Measurements from ENCODE around the gene BACH1. TPM values are rescaled to one million over a fixed set of nuclear protein-coding genes. Genes with fewer than 3 reads are reported as not detected.

BACH1 gene
- total RNA-seq, 1 donor from 2014 or later = 93.8 TPM

DNA sequence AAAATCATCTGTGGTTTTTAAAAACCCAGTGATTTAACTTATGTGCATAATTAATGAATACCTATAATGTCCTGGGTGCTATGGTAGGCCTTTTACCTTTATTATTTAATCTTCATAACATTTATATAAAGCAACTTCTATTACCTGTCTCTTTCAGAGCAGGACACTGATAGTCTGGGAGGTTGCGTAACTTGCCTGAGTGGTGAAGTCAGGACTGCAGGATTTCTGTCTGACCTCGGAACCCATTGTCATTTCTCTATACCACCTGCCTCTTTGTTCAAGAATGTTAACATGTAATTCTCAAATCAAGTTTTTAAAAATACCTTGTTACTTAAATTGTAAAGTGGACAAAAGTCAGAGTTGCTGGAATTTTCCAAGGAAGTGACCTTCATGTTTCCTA, 41.0 kb upstream of the BACH1 start:
- peaks cover 19% of the 10 kb centered on the region for H3K9me3 Mint-ChIP-seq (ENCODE audit: unreplicated experiment)
- H3K27me3 Mint-ChIP-seq (ENCODE audit: unreplicated experiment) = no peaks in the 10 kb centered on the region
- H3K36me3 Mint-ChIP-seq (ENCODE audit: unreplicated experiment) = peaks cover 6% of the 10 kb centered on the region
- H3K27ac Mint-ChIP-seq (ENCODE audit: unreplicated experiment) = no peak overlapping the region
- H3K4me3 Mint-ChIP-seq (ENCODE audit: unreplicated experiment) = no peak overlapping the region
- H3K4me1 Mint-ChIP-seq (ENCODE audit: unreplicated experiment) = peaks cover 18% of the 10 kb centered on the region
- DNase-seq (ENCODE audit: extremely low spot score, unreplicated experiment) = no peak
- TF ChIP-seq, protein P1, sequence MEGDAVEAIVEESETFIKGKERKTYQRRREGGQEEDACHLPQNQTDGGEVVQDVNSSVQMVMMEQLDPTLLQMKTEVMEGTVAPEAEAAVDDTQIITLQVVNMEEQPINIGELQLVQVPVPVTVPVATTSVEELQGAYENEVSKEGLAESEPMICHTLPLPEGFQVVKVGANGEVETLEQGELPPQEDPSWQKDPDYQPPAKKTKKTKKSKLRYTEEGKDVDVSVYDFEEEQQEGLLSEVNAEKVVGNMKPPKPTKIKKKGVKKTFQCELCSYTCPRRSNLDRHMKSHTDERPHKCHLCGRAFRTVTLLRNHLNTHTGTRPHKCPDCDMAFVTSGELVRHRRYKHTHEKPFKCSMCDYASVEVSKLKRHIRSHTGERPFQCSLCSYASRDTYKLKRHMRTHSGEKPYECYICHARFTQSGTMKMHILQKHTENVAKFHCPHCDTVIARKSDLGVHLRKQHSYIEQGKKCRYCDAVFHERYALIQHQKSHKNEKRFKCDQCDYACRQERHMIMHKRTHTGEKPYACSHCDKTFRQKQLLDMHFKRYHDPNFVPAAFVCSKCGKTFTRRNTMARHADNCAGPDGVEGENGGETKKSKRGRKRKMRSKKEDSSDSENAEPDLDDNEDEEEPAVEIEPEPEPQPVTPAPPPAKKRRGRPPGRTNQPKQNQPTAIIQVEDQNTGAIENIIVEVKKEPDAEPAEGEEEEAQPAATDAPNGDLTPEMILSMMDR (IDR thresholded peaks at IDR 0.05) = no peak

DNA sequence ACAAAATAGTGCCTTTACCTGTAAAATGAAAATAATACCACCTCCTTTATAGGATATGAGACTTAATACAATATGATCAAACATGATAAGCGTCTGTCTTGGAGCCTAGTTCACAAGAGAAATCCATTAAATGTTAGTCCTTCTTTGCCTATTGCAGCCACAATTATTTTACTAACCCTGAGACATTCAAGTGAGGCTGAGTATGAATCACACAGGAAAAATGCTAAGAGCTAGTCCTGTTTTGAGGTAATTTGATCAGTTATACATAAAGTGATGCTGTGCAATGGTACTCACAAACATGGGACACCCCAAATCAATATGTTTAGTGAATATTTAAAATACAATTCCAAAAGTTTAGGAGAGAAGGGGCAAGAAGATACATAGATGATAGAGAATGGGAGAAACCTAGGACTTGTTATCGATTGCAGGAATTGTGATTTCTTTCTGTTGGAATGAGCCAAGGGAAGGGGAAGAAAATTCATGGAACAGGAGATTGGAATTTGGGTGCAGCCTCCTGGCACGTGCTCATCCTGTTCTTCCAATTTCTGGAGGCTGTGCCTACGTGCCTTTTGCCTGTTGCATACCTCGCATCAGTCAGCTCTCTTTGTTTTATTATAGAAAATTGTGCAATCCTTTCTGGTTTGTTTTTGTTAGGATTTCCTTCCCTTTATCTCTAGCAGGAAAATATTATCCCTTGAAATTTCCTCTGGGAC, 39.9 kb upstream of the BACH1 start:
- Mint-ChIP-seq H3K27me3 (ENCODE audit: unreplicated experiment) (no peaks in the 10 kb centered on the region), H3K4me1 (ENCODE audit: unreplicated experiment) (peaks cover 18% of the 10 kb centered on the region), H3K36me3 (ENCODE audit: unreplicated experiment) (peaks cover 2% of the 10 kb centered on the region), H3K4me3 (ENCODE audit: unreplicated experiment) (no peak overlapping the region), H3K27ac (ENCODE audit: unreplicated experiment) (peak overlapping the region; percentile 52), H3K9me3 (ENCODE audit: unreplicated experiment) (peaks cover 11% of the 10 kb centered on the region)
- DNase-seq (ENCODE audit: extremely low spot score, unreplicated experiment) = no peak
- TF ChIP-seq, protein P1 (IDR thresholded peaks at IDR 0.05) = no peak

DNA sequence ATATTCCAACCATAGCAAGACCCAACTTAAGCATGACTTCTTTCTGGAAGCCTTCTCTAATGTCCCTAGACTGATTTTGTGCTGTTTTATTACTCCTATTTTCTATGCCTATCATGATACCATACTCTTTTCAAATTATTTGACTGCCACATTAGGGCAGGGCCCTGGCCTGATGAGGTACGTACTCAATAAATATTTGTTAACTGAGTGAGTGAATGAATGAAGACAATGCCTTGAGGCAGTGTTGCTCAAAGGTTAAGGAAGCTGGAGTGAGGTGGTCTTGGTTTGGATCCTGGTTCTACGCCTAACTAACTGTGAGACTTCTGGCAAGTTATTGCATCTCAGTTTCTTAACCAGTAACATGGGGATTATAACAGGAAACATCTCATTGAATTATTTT, 38.3 kb upstream of the BACH1 start:
- Mint-ChIP-seq H3K4me1 (ENCODE audit: unreplicated experiment) (peaks cover 18% of the 10 kb centered on the region), H3K27ac (ENCODE audit: unreplicated experiment) (no peak overlapping the region), H3K4me3 (ENCODE audit: unreplicated experiment) (no peak overlapping the region), H3K9me3 (ENCODE audit: unreplicated experiment) (peaks cover 8% of the 10 kb centered on the region), H3K27me3 (ENCODE audit: unreplicated experiment) (no peaks in the 10 kb centered on the region), H3K36me3 (ENCODE audit: unreplicated experiment) (no peaks in the 10 kb centered on the region)
- TF ChIP-seq, protein P1 (IDR thresholded peaks at IDR 0.05) = no peak
- no peak for DNase-seq (ENCODE audit: extremely low spot score, unreplicated experiment)

DNA sequence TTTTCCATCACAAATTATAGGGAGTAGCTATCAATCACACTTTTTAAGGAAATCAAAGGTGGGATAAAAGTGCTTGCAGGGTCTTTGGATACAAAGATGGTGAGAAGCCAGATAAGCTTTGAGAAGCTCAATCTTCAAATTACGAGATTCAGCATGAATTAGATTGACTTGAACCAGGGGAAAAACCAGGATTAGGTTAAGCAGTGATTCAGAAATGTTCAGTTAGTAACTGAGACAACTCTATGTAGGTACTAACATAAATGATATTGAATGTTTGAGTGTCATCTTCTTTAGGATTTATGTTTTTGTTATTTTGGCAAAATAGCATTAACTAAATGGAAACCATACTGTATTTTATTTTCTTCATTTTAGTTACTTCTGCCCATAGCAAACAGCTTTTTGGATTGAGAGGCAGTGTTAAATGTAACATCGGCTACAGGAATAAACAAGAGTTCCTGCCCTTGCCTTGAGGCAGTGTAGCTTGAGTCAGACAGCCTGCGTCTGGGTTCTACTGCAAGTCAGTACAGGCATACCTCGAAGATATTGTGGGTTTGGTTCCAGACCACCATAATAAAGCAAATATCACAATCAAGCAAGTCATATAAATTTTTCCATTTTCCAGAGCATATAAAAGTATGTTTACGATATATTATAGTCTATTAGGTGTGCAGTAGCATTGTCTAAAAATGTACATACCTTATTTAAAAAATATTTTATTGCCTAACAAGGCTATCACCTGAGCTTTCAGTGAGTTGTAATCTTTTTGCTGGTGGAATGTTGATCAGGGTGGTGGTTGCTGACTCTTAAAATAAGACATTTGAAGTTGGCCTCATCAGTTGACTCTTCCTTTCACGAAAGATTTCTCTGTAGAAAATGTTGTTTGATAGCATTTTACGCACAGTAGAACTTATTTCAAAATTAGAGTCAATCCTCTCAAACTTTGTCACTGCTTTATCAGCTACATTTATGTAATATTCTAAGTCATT, 36.9 kb upstream of the BACH1 start:
- Mint-ChIP-seq H3K36me3 (ENCODE audit: unreplicated experiment) (no peaks in the 10 kb centered on the region), H3K27me3 (ENCODE audit: unreplicated experiment) (no peaks in the 10 kb centered on the region), H3K4me1 (ENCODE audit: unreplicated experiment) (peaks cover 18% of the 10 kb centered on the region), H3K4me3 (ENCODE audit: unreplicated experiment) (no peak overlapping the region), H3K9me3 (ENCODE audit: unreplicated experiment) (no peaks in the 10 kb centered on the region), H3K27ac (ENCODE audit: unreplicated experiment) (no peak overlapping the region)
- no peak for DNase-seq (ENCODE audit: extremely low spot score, unreplicated experiment)
- TF ChIP-seq, protein P1 (IDR thresholded peaks at IDR 0.05) = no peak

DNA sequence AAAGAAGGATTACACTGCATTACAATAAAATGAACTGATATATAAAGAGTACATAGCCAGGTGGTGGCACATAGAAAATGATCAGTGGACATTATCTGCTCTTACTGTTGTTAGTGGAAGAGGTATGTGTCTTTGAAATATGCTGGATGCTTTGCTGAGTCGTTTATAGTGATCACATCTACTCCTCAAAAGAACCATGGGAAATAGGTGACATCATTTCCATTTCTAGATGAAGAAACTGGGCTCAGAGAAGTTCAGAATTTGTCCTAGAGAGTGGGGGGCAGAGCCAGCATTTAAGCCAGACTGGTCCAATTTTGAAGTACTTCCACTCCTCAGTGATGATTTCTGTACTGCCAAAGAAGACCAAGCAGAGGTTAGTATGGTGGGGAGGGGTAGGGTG, 34.0 kb upstream of the BACH1 start:
- no peaks in the 10 kb centered on the region for H3K9me3 Mint-ChIP-seq (ENCODE audit: unreplicated experiment)
- DNase-seq (ENCODE audit: extremely low spot score, unreplicated experiment) = no peak
- no peaks in the 10 kb centered on the region for H3K27me3 Mint-ChIP-seq (ENCODE audit: unreplicated experiment)

More for the DNA sequence above, 34.0 kb upstream of the BACH1 start:
- peaks cover 3% of the 10 kb centered on the region for H3K4me1 Mint-ChIP-seq (ENCODE audit: unreplicated experiment)
- no peak overlapping the region for H3K4me3 Mint-ChIP-seq (ENCODE audit: unreplicated experiment)
- no peak overlapping the region for H3K27ac Mint-ChIP-seq (ENCODE audit: unreplicated experiment)
- no peaks in the 10 kb centered on the region for H3K36me3 Mint-ChIP-seq (ENCODE audit: unreplicated experiment)
- TF ChIP-seq, protein P1 (IDR thresholded peaks at IDR 0.05) = no peak

Data from osteocyte (in vitro differentiated cells).